Loucy (cell line): ENCODE data around the gene PPEF1.

Experiments
- H2AFZ ChIP-seq: fragments of 200-600 bp; sonication (generic); 2 replicates; pipeline ENCODE4 v1.6.0; 2016; ENCODE audit warnings: antibody characterized with exemption, mild to moderate bottlenecking, low read length, moderate library complexity
- H3F3A ChIP-seq: fragments of 200-600 bp; 2 replicates; pipeline ENCODE4 v1.6.0; 2016; ENCODE audit warnings: antibody characterized with exemption, low read depth, mild to moderate bottlenecking
- H3K27me3 ChIP-seq: fragments of 200-600 bp; sonication (generic); 2 replicates; pipeline ENCODE4 v1.6.1; 2014; ENCODE audit warnings: low read length, mild to moderate bottlenecking; ENCODE audit not compliant: insufficient read depth, poor library complexity, severe bottlenecking
- H3K36me3 ChIP-seq: fragments of 200-600 bp; sonication (generic); 2 replicates; pipeline ENCODE4 v1.6.1; 2016; ENCODE audit warnings: low read length; ENCODE audit not compliant: insufficient read depth
- H3K4me1 ChIP-seq: fragments of 200-600 bp; sonication (generic); 2 replicates; pipeline ENCODE4 v1.5.1; 2014; ENCODE audit warnings: low read length, mild to moderate bottlenecking; ENCODE audit not compliant: insufficient read depth, poor library complexity, severe bottlenecking
- H3K4me2 ChIP-seq: fragments of 200-600 bp; sonication (generic); 2 replicates; pipeline ENCODE4 v1.6.0; 2014; ENCODE audit warnings: antibody characterized with exemption, low read length, low read depth, mild to moderate bottlenecking; ENCODE audit not compliant: poor library complexity, severe bottlenecking
- H3K4me3 ChIP-seq: fragments of 200-600 bp; sonication (generic); 2 replicates; pipeline ENCODE4 v1.5.1; 2014; ENCODE audit warnings: low read length, mild to moderate bottlenecking, mixed read lengths; ENCODE audit not compliant: poor library complexity, severe bottlenecking
- H3K79me2 ChIP-seq: fragments of 200-600 bp; sonication (generic); 2 replicates; pipeline ENCODE4 v1.6.1; 2014; ENCODE audit warnings: low read length; ENCODE audit not compliant: insufficient read depth
- H3K9ac ChIP-seq: fragments of 200-600 bp; sonication (generic); 2 replicates; pipeline ENCODE4 v1.6.0; 2014; ENCODE audit warnings: mild to moderate bottlenecking, low read depth, low read length, moderate library complexity; ENCODE audit not compliant: poor library complexity, severe bottlenecking
- H3K9me2 ChIP-seq: fragments of 200-600 bp; sonication (generic); replicated peaks from 2 replicates; pipeline ENCODE4 v1.6.1; 2016; ENCODE audit warnings: low read depth, low read length, mixed read lengths
- H3K9me3 ChIP-seq: fragments of 200-600 bp; sonication (generic); 2 replicates; pipeline ENCODE4 v1.6.1; 2014; ENCODE audit warnings: mild to moderate bottlenecking, antibody characterized with exemption, low read length, low read depth; ENCODE audit not compliant: insufficient read depth
- H4K20me1 ChIP-seq: fragments of 200-600 bp; sonication (generic); 2 replicates; pipeline ENCODE4 v1.6.0; 2014; ENCODE audit warnings: antibody characterized with exemption, low read length, mild to moderate bottlenecking; ENCODE audit not compliant: insufficient read depth, poor library complexity, severe bottlenecking
- CTCF ChIP-seq: fragments of 200-600 bp; sonication (generic); conservative IDR thresholded peaks from 2 replicates; pipeline ENCODE4 v1.5.1; 2014; ENCODE audit warnings: mild to moderate bottlenecking, antibody characterized with exemption, low read length
- EZH2phosphoT487 ChIP-seq: fragments of 200-600 bp; IDR thresholded peaks from 2 replicates; pipeline ENCODE4 v1.6.1; 2018; ENCODE audit warnings: antibody characterized with exemption, mild to moderate bottlenecking, moderate library complexity, borderline replicate concordance

The PPEF1 gene

GRCh38 chrX:18864390-18864920, 157.0 kb downstream of the PPEF1 start:
- H3F3A ChIP-seq = no peaks in the 10 kb centered on the region
- TF ChIP-seq EZH2phosphoT487 (no peak), CTCF (no peak)
- H4K20me1 ChIP-seq = no peaks in the 10 kb centered on the region
- no peak overlapping the region for H3K9ac ChIP-seq
- no peaks in the 10 kb centered on the region for H3K79me2 ChIP-seq
- H3K36me3 ChIP-seq = no peaks in the 10 kb centered on the region
- no peak overlapping the region for H2AFZ ChIP-seq
- no peaks in the 10 kb centered on the region for H3K4me1 ChIP-seq
- H3K27me3 ChIP-seq = no peaks in the 10 kb centered on the region
- no peak overlapping the region for H3K4me2 ChIP-seq
- no peaks in the 10 kb centered on the region for H3K9me2 ChIP-seq
- H3K4me3 ChIP-seq = no peak overlapping the region
- no peaks in the 10 kb centered on the region for H3K9me3 ChIP-seq

GRCh38 chrX:18871161-18871890, 163.9 kb downstream of the PPEF1 start:
- TF ChIP-seq EZH2phosphoT487 (no peak), CTCF (no peak)
- Histone ChIP-seq H3K36me3 (no peaks in the 10 kb centered on the region), H3K9ac (no peak overlapping the region), H3K27me3 (no peaks in the 10 kb centered on the region), H3K9me3 (no peaks in the 10 kb centered on the region), H3K4me2 (no peak overlapping the region), H3K9me2 (no peaks in the 10 kb centered on the region), H4K20me1 (no peaks in the 10 kb centered on the region), H3K4me1 (no peaks in the 10 kb centered on the region), H3K79me2 (no peaks in the 10 kb centered on the region), H3K4me3 (no peak overlapping the region), H2AFZ (no peak overlapping the region), H3F3A (no peaks in the 10 kb centered on the region)

- Histone ChIP-seq H3K36me3 (no peaks in the 10 kb centered on the region), H3K4me2 (no peak overlapping the region), H3K9me2 (no peaks in the 10 kb centered on the region), H4K20me1 (no peaks in the 10 kb centered on the region), H3K79me2 (no peaks in the 10 kb centered on the region), H3K9ac (no peak overlapping the region), H3K4me3 (no peak overlapping the region), H3K27me3 (no peaks in the 10 kb centered on the region), H3K4me1 (no peaks in the 10 kb centered on the region), H3F3A (no peaks in the 10 kb centered on the region), H3K9me3 (no peaks in the 10 kb centered on the region), H2AFZ (no peak overlapping the region)
- TF ChIP-seq EZH2phosphoT487 = no peak
- no peak for TF ChIP-seq CTCF
Measured at GRCh38 chrX:18871970-18872369, 164.5 kb downstream of the PPEF1 start.
